HG03064 (cell line): Measurements from ENCODE around the gene ACRBP.
"Not testable (repeated sequence)": the region's sequence is repeated elsewhere in the genome, so short reads cannot be mapped to it uniquely, and the experiment has no call there.

Experiments
- ATAC-seq: cut with Tn5 transposase; IDR thresholded peaks from one replicate; pipeline ENCODE4 v1.9.1; 2021; ENCODE audit warnings: low read depth; ENCODE audit not compliant: unreplicated experiment

ACRBP gene

GRCh38 chr12:6618483-6619225, 28.6 kb downstream of the ACRBP start:
- no peak for ATAC-seq

DNA sequence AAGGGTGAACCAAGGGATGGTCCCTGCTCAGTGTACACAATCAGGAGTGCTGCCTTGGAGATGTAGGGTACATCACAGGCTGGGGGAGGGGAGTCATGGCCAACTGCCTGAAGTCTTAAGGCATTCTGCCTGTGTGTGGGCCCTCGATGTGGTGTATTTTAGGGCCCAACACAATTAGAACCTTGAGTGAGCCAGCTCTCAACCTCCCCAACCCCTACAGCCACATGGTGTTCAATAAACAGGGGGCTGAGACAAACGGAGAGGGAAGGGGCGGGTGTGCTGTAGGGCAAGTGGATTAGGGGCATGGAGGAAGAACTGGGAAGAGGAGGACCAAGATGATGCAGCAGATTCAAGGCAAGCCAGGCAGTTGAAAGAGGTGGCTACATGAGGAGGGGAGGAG, 31.4 kb downstream of the ACRBP start:
- ATAC-seq = no peak

GRCh38 chr12:6614513-6615172, 32.6 kb downstream of the ACRBP start:
- ATAC-seq = no peak

GRCh38 chr12:6613776-6614512, 33.3 kb downstream of the ACRBP start:
- ATAC-seq = no peak

- no peak for ATAC-seq
Observed at GRCh38 chr12:6613015-6613775, 34.0 kb downstream of the ACRBP start.

DNA sequence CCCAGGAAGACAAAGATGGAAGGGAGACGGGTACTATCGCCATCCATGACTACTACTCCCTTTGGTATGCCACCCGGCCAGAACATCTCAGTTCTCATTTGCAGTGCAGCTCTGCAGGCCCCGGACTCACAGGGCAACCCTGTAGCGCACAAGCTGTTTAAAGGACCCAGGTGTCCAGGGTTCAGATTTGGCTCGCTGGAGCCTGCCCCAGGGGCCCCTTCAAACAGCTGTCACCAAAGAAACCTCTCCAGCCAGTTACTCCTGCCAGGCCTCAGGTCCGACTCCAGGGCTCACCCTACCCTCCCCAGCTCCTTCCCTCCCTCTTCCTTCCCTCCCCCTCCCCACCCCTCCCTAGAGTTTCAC, 34.6 kb downstream of the ACRBP start:
- no peak for ATAC-seq

- ATAC-seq = no peak
Observed at GRCh38 chr12:6612247-6612646, 35.0 kb downstream of the ACRBP start.

GRCh38 chr12:6608592-6609281, 38.5 kb downstream of the ACRBP start:
- ATAC-seq = no peak

GRCh38 chr12:6607751-6608591, 39.3 kb downstream of the ACRBP start:
- ATAC-seq = no peak

GRCh38 chr12:6606331-6607131, 40.7 kb downstream of the ACRBP start:
- ATAC-seq = no peak

DNA sequence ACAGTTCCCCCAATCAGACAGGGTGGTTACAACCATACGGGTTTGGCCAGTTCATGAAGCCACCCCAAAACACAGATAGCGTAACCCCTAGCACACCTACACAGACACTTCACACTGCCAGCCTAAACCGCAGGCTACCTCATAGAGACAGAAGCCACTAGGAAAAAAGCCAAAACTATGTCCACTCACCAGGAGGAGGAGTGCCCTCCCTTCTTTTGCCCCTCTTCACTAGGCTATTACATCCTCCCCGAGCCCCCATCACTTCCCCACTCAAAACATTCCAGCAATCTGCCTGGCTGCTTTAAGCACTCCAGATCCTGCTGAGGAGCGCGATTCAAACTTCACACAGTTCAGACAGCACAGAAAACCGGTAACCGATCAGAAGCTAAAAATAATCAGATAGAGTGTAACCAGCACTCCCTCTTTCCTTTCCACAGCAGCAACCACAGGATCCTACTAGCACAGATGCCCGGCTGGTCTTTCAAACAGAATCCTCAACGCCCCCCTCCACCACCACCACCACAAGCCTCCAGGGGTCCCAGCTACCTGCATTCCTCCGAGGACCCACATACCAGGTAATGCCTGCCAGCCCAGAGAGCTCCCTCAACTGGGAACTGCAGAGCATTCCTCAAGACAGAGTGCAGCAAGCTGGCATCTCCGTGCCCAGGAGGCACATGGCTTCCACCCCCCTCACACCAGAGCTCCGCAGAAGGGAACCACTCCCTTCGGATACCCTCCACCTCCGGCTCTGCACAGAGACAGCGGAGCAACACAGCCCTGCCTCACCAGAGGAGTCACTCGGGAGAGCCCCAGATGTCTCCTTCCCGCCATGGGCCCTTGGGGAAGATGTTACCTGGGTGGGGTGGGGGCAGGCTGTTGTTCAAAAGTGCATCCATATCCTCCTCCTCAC, 41.6 kb downstream of the ACRBP start:
- no peak for ATAC-seq

DNA sequence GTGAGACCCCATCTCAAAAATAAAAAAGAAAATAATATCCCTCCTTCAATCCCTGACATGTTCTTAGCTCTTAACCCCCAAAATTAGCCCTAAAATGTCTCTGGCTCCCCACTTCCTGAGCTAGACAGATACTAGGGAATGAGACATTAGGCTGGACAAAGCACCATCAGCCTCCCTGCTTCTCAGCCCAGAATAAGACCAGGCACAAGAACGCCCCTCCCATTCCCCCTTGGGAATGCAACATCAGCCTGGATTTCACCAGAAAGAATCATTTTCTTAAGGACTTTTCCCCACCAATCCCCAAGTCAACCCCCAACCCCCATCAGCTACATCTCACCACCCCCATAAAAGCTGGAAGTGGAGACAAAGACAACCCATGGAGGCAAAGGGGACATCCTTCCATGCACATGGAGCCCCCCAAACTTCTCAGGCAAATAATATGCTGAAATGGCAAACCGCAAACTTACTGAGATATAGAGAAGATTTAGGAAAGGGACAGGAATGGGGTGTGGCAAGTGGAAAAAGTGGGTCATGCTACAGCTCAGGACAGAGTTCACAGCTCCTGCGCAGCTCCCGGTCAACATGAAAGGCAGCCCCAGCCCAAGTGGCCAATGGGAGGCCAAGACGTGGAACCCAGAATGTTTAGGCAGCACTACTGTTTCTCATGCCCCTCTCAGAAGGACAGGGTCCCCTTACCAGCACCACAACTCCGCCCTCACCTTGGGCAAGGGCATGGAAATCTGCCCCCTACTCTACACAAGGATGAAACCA, 42.8 kb downstream of the ACRBP start:
- no peak for ATAC-seq

DNA sequence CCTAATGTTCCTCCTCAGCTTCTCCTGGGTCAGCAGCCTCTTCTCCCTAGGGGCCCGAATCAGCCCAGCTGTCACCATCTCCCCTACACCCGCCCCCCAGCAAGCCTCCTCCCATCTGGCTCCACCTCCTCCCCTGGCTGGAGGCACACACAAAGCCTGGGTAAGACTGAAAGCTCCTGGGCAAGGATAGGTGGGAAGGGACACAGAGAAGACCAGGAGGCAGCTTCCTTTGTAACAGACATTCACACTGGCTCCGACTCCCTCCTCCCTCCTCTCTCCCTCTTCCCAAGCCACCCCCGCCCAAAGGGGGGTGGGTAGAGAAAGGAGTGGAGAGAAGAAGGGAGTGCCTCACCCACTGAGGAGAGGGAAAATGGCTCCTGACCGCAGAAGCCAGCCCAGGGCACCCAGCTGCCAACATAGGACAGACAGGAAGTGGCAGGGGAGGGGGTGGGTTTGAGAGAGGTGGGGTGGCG, 44.1 kb downstream of the ACRBP start:
- ATAC-seq = no peak

DNA sequence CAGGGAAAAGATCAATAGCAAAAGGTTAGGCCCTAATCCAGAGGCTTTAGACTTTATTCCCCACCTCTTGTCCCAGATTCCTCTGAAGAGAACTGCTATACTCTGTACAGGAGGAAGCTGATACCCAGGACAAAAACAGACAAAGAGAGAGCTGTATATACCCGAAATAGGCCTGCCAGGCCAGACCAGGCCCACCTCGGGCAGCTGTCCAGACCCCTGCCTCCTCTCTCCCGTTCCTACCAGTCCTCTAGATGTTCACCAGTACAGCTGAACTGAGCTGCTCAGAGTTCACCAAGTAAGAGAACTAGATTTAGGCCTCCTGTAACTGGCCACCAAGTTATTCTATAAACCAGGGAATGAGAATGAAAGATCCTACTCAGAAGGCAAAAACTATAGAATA, 44.7 kb downstream of the ACRBP start:
- ATAC-seq = no peak

DNA sequence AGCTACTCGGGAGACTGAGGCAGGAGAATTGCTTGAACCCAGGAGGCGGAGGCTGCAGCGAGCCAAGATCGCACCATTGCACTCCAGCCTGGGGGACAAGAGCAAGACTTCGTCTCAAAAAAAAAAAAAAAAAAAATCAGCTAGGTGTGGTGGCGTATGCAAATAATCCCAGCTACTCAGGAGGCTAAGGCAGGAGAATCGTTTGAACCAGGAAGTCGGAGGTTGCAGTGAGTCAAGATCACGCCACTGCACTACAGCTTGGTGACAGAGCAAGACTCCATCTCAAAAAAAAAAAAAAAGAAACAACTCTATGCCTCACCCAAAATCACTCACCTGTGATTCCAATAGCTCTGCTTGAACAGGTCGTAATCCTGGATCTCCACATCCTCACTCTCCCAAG, 51.6 kb downstream of the ACRBP start:
- ATAC-seq = not testable (repeated sequence)

GRCh38 chr12:6592087-6592486, 55.1 kb downstream of the ACRBP start:
- no peak for ATAC-seq
